Psoas muscle (tissue), 8 donors: Measurements from ENCODE around the gene ITGA7. TPM values are rescaled to one million over a fixed set of nuclear protein-coding genes. Genes with fewer than 3 reads are reported as not detected.

Experiments
- ATAC-seq, 4 donors: fragments of 200-7000 bp; cut with Tn5 transposase; one replicate each; pipeline ENCODE4 v1.9.1; 2020; ENCODE audit warnings: moderate library complexity in 3 of 4, mild to moderate bottlenecking in 2 of 4
- DNase-seq, 2 donors: peaks; one replicate each; pipeline ENCODE4 v3.0.0-alpha.2; 2020
- H3K27ac ChIP-seq: fragments of 200-600 bp; one replicate; pipeline ENCODE4 v1.8.0; 2022
- H3K27me3 ChIP-seq, 3 donors: fragments of 200-600 bp in 1 of 3; one replicate each; pipeline versions ENCODE4 v1.6.1 to v1.8.0; 2013 to 2022; ENCODE audit warnings: low read length in 2 of 3, mild to moderate bottlenecking in 2 of 3, moderate library complexity in 1 of 3; ENCODE audit not compliant: insufficient read depth in 3 of 3
- H3K36me3 ChIP-seq, 2 donors: fragments of 200-600 bp in 1 of 2; one replicate each; pipeline versions ENCODE4 v1.6.1 to v1.8.0; 2013 to 2022; ENCODE audit warnings: low read depth in 1 of 2, mild to moderate bottlenecking in 1 of 2, moderate library complexity in 1 of 2; ENCODE audit not compliant: insufficient read depth in 1 of 2
- H3K4me1 ChIP-seq: fragments of 200-600 bp; one replicate; pipeline ENCODE4 v1.8.0; 2022
- H3K4me3 ChIP-seq: fragments of 200-600 bp; one replicate; pipeline ENCODE4 v1.8.0; 2022; ENCODE audit warnings: mild to moderate bottlenecking
- H3K9me3 ChIP-seq: fragments of 200-600 bp; one replicate; pipeline ENCODE4 v1.8.0; 2022
- WGBS, 3 donors: extraction: QIAGEN DNeasy Blood & Tissue Kit; methylation state at CpG; one replicate each; pipeline versions ENCODE4 v1.1.6 to v1.1.7; 2013; 5-methylcytosine and 5-hydroxymethylcytosine counted together
- intact Hi-C, 2 donors: fragments of 100-400 bp; cut with DNase I; formaldehyde crosslinking; loops; one replicate each; pipeline versions ENCODE4 v1.11.0 to v1.14.2; 2022
- polyA plus RNA-seq, 3 donors: library from polyadenylated mRNA; stranded (reverse); fragments of 200-250 nt; gene quantifications; one replicate each; pipeline ENCODE4 v1.2.3, GENCODE V29; 2013
- total RNA-seq, 4 donors: library from RNA; stranded (reverse); fragmentation: NEBNext Ultra II Directional in 2 of 4; extraction: Animal tissue kit (Norgen Biotek cat#: 25700) in 2 of 4; gene quantifications; one replicate each; pipeline versions ENCODE4 v1.2.1 to v1.2.4, GENCODE V29; 2021 to 2023
- TF ChIP-seq, protein P1 (sequence below): fragments of 200-600 bp; IDR thresholded peaks from one replicate; pipeline ENCODE4 v1.8.0; 2022; ENCODE audit warnings: antibody characterized with exemption
- donor health status: healthy with polysubstance abuse.
- donor health status: DM: no; HTN: no; CAD: no; lungs with moderate emphysema.
- donor health status: Bipolar disorder and iron deficiency.
- donor health status: healthy.
- donor health status: DM: yes; HTN: yes; CAD: no.
- donor health status: DM: no; HTN: no; CAD: no.
- donor health status: DM: no; HTN: no; CAD: no.
- donor health status: DM: yes; HTN: yes; CAD: no.

ITGA7 gene
- total and polyA plus RNA-seq, 7 donors = 51.8 to 433 (median 297) TPM

DNA sequence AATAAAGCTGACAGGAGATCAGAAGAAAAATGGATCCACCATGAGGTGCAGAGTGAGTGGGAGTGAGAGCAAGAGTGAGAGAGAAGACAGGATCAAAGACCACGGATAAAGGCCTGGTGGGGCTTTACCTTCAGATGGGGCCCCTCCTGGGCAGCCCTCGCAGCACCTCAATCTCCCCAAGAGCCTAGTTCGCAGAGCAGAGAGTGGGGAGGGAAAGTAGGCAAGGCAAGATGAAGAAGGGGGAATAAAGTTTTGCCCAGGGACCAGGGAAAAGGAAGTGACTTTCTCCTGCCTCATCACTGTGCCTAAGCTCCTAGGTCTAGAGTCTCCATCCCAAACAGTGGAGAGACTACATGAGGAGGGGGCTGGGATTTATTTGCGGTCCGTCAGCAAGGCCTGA is 60.7 kb downstream of the ITGA7 start:
- H3K4me1 ChIP-seq = no peaks in the 10 kb centered on the region
- TF ChIP-seq, protein P1, sequence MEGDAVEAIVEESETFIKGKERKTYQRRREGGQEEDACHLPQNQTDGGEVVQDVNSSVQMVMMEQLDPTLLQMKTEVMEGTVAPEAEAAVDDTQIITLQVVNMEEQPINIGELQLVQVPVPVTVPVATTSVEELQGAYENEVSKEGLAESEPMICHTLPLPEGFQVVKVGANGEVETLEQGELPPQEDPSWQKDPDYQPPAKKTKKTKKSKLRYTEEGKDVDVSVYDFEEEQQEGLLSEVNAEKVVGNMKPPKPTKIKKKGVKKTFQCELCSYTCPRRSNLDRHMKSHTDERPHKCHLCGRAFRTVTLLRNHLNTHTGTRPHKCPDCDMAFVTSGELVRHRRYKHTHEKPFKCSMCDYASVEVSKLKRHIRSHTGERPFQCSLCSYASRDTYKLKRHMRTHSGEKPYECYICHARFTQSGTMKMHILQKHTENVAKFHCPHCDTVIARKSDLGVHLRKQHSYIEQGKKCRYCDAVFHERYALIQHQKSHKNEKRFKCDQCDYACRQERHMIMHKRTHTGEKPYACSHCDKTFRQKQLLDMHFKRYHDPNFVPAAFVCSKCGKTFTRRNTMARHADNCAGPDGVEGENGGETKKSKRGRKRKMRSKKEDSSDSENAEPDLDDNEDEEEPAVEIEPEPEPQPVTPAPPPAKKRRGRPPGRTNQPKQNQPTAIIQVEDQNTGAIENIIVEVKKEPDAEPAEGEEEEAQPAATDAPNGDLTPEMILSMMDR = no peak
- intact Hi-C loops = loop anchor here in 1 of 2 donors (10.0 kb wide), 1 partner anchor 188 kb away; no protein-coding TSS in a partner anchor
- peak overlapping the region; percentile 59 for H3K27ac ChIP-seq
- 93 to 96% (median 94%) methylated on average over 5 of the region's 5 CpGs for WGBS, 3 donors
- ATAC-seq (no peak), DNase-seq (no peak)
- no peaks in the 10 kb centered on the region for H3K36me3 ChIP-seq
- no peaks in the 10 kb centered on the region for H3K27me3 ChIP-seq
- no peak overlapping the region for H3K4me3 ChIP-seq
- no peaks in the 10 kb centered on the region for H3K9me3 ChIP-seq

DNA sequence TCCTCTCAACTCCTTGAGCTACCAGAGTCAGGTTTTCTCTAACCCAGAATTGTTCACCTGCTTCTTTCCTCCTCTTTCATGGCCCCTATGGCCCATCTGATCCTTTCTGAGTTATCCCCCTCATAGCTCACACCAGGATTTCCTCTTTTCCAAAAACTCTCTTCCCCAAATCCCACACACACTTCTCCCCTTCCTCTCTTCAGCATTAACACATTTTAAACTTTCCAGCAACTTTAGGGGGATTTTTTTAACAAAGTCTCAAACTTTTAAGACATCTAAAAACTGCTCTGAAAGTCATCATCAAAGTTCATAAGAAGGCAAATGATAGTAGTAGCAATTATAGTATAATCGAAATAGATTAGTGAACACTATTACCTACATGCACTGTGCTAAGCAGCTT is 63.1 kb downstream of the ITGA7 start:
- no peaks in the 10 kb centered on the region for H3K4me1 ChIP-seq
- no peak overlapping the region for H3K4me3 ChIP-seq
- WGBS, 3 donors = 90 to 100% (median 95%) methylated on average over 1 of the region's 1 CpG
- no peaks in the 10 kb centered on the region for H3K27me3 ChIP-seq
- intact Hi-C loops = loop anchor here in 1 of 2 donors (10.0 kb wide), 1 partner anchor 190 kb away; no protein-coding TSS in a partner anchor
- no peak for ATAC-seq
- no peaks in the 10 kb centered on the region for H3K36me3 ChIP-seq
- DNase-seq = no peak
- no peak overlapping the region for H3K27ac ChIP-seq
- TF ChIP-seq, protein P1 = no peak
- H3K9me3 ChIP-seq = no peaks in the 10 kb centered on the region

DNA sequence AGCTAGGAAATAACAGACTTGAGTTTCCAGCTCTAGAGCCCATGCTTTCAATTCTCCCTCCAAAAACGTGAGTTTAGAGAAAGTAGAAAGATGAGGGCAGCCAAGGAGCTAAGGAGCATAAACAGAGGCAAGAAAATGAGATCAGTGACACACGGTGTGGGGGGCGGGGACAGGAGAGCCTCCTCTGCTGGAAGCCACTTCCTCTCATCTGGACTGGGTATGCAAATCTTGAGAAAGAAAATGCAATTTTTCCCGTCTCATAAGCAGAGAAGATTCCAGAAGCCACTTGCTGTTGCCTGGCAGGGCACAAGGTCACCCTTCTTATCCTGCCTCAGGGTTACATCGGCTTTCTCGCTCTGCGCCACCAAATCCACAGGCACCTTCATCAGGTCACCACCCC is 65.0 kb downstream of the ITGA7 start:
- WGBS, 3 donors = 69 to 75% (median 74%) methylated on average over 7 of the region's 7 CpGs
- intact Hi-C loops = loop anchor here in 1 of 2 donors (10.0 kb wide), 1 partner anchor 192 kb away; no protein-coding TSS in a partner anchor
- ATAC-seq = no peak
- TF ChIP-seq, protein P1 = no peak
- Histone ChIP-seq H3K27ac (no peak overlapping the region), H3K36me3 (no peaks in the 10 kb centered on the region), H3K4me1 (no peaks in the 10 kb centered on the region), H3K27me3 (no peaks in the 10 kb centered on the region), H3K9me3 (no peaks in the 10 kb centered on the region), H3K4me3 (no peak overlapping the region)
- DNase-seq = no peak

DNA sequence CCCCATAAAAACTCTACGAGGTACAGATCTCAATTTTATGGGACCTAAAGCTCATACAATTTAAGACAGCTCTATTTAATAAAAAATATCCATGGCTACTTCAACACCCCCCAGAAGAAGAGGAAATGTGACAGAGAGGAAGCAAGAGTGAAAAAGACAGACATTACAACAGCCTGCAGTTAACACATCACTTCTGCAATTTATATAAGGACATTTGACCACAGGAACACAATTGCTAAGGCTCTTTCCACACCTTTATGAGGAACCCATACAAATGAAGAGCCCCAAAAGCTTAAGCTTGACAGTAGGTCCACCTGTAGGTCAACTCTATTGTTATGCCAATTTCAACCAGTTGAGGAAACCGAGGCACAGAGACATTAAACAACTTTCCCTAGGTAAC is 65.4 kb downstream of the ITGA7 start:
- Histone ChIP-seq H3K27ac (no peak overlapping the region), H3K36me3 (no peaks in the 10 kb centered on the region), H3K4me3 (no peak overlapping the region), H3K27me3 (no peaks in the 10 kb centered on the region), H3K9me3 (no peaks in the 10 kb centered on the region), H3K4me1 (no peaks in the 10 kb centered on the region)
- 35 to 82% (median 65%) methylated on average over 2 of the region's 2 CpGs for WGBS, 3 donors
- TF ChIP-seq, protein P1 = no peak
- intact Hi-C loops = loop anchor here in 1 of 2 donors (10.0 kb wide), 1 partner anchor 193 kb away; no protein-coding TSS in a partner anchor
- DNase-seq (no peak), ATAC-seq (no peak)

DNA sequence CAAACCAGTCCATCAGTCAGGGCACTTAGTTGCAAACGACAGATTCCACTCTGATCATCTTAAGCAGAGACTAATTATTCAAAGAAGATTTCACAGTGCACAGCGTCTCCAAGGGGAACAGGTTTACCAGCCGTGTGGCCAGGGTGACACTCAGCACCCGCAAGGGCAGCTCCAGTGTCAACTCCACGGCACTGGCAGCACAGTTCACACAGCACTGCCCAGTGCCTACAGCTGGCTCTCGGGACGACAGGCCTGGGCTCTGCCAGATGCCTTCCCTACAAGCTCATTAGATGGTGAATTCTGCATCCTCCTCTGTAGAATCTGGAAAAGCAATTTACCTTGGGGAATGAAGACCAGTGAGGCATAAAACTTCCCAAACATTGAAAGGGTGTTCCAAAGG is 66.1 kb downstream of the ITGA7 start:
- DNase-seq = no peak
- TF ChIP-seq, protein P1 = no peak
- Histone ChIP-seq H3K4me3 (no peak overlapping the region), H3K27ac (no peak overlapping the region), H3K36me3 (no peaks in the 10 kb centered on the region), H3K4me1 (no peaks in the 10 kb centered on the region), H3K9me3 (no peaks in the 10 kb centered on the region), H3K27me3 (no peaks in the 10 kb centered on the region)
- intact Hi-C loops = loop anchor here in 1 of 2 donors (10.0 kb wide), 1 partner anchor 193 kb away; no protein-coding TSS in a partner anchor
- WGBS, 3 donors = 46 to 49% (median 47%) methylated on average over 7 of the region's 7 CpGs
- no peak for ATAC-seq
